ENCODE measurements around the gene TANGO2. TPM values are rescaled to one million over a fixed set of nuclear protein-coding genes. Genes with fewer than 3 reads are reported as not detected.

The TANGO2 gene
- total and polyA plus RNA-seq, 2 of the 8 experiments (the other 6 are each of a cell fraction or from before 2014, with no cell fraction given) = 10.1 to 18.4 TPM

GRCh38 chr22:19998232-19998951, 22.5 kb upstream of the TANGO2 start (continued):
- TF ChIP-seq CHD7 (IDR thresholded peaks at IDR 0.05; ENCODE audit: insufficient replicate concordance, low read length) (no peak), CHD1 (IDR thresholded peaks at IDR 0.05; ENCODE audit: low read depth, low read length) (no peak), TCF12 (IDR thresholded peaks at IDR 0.05; ENCODE audit: low read depth, low read length) (no peak), TBP (IDR thresholded peaks at IDR 0.05; ENCODE audit: low read depth, low read length) (no peak), BRCA1 (IDR thresholded peaks at IDR 0.05; ENCODE audit: low read depth, low read length) (no peak), E2F6 (IDR thresholded peaks at IDR 0.05) (no peak), TAF1 (IDR thresholded peaks at IDR 0.05; ENCODE audit: low read depth, low read length) (no peak), HDAC6 (IDR thresholded peaks at IDR 0.05; ENCODE audit: low read depth, low read length) (no peak)

All from H1 (cell line).